ENCODE results near the gene PDP2.
"Not testable (repeated sequence)": the region's sequence is repeated elsewhere in the genome, so short reads cannot be mapped to it uniquely, and the experiment has no call there.

Gene PDP2

DNA sequence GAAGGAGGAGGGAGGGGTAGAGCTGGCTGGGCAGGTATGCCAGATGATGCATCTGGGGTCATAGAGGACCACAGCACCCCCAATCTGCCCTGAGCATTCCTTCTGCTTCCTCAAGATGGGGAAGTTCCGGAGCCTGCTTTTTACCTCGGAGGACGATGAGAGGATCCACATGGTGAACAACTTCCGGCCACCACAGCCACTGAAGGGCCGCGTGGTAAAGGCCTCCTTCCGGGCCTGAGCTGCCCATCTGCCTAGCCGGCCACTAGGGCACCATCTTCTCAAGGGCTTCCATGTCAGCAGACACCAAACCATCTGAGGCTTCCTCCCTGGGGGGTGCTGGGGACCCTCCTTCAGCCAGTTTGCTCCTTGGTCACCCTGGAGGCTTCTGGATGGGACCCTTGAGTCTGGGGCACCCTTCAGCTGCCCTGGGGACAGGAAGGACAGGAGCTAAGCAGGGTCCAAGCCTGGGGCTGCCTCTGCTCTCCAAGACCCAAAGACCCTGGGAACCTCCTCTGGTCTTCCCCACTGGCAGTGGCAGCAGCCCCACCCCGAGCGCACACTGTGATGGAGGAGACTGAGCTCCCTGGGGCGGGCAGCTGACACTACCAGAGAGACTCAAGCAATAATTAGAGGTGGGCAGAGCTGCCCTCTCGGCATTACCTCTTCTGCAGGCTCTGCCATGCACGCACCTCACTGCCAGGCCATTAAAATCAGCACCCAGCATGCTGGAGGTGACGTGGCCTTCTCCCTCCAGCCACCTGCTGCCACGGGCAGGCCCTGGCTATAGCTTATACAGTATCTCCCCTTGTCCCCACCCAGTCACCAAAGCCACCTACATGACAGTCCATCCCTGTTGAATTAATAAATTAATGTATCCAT lies 26.8 kb upstream of the PDP2 start:
- no peak for DNase-seq (ENCODE audit: low read depth, low spot score)

- DNase-seq (ENCODE audit: low read depth, low spot score), result no peak
Observed at GRCh38 chr16:66856184-66856730, 24.1 kb upstream of the PDP2 start.

- no peak for DNase-seq (ENCODE audit: low read depth, low spot score)
Observed at GRCh38 chr16:66856801-66857200, 23.5 kb upstream of the PDP2 start.

- no peak for DNase-seq (ENCODE audit: low read depth, low spot score)
Observed at GRCh38 chr16:66857437-66857836, 22.9 kb upstream of the PDP2 start.

- DNase-seq (ENCODE audit: low read depth, low spot score), result no peak
Observed at GRCh38 chr16:66858740-66859396, 21.4 kb upstream of the PDP2 start.

DNA sequence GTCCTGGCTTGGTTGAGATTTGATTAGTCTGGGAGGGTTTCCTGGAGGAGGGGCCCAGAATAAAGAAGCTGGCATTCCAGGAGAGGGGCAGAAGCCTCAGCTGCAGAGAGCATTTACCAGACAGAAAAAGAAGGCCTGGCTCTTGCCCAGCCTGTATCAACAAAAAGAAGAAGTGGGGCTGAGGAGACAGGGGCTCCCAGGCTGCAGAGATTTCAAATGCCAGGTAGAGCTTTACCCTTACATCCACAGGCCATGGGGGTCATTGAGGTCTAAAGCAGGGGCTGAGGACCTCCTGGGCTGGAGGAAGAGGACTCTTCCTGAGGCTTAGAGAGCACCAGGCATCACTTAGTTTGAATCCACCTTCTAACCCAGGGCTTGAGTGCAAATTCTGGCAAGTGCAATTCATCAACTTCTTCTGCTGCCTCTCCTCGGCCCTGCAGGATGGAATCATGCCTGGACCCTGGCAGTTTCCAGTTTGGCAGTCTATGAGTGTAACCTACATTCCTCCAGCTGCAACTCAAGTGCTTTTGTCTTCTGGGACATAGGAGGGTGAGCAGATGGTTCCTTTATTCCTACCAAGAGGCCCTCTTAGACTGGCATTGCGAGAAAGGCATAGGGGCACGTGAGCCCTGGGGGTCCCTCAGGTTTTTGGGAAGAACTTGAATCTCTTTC lies 20.8 kb upstream of the PDP2 start:
- DNase-seq (ENCODE audit: low read depth, low spot score), result no peak

DNA sequence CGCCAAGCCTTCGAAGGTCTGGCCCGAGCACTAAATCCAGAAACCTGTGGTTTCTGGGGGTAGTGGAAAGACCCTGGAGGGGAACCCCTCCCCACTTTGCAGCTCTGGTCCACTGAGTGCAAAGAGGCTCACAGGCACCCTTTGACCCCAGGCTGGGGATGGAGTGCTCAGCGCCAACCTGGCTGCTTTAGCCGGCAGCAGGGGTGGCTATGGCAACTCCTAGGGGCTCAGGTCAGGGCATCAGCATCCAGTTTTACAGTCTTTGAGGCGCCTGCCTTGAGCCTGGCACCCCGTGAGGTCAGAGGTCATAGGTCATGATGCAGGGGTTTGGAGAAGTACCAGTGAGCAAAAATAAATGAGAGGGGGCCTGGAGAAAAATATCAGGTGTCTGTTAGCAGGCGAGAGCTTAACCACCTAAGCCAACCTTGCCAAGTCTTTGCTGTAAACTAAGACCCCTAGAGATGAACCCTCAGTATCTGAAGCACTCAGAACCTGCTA lies 18.2 kb upstream of the PDP2 start:
- no peak for DNase-seq (ENCODE audit: low read depth, low spot score)

DNA sequence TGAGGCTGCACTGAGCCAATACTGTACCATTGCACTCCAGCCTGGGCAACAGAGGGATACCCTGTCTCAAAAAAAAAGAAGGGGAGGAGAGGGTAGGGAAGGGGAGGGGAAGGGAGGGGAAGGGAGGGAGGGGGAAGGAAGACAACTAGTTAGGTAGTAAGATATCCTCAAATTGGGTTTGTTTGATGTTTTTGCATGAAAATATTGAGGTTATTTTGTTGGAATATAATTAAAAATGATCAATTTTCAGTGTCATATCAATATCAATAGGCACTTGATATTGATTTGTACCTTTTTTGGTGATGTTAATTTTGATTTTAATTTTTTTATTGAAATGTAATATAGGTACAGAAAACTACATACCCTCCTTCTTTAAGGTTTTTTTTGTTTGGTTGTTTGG lies 16.6 kb upstream of the PDP2 start:
- DNase-seq (ENCODE audit: low read depth, low spot score), result no peak

GRCh38 chr16:66869424-66869823 lies 10.9 kb upstream of the PDP2 start:
- no peak for DNase-seq (ENCODE audit: low read depth, low spot score)

DNA sequence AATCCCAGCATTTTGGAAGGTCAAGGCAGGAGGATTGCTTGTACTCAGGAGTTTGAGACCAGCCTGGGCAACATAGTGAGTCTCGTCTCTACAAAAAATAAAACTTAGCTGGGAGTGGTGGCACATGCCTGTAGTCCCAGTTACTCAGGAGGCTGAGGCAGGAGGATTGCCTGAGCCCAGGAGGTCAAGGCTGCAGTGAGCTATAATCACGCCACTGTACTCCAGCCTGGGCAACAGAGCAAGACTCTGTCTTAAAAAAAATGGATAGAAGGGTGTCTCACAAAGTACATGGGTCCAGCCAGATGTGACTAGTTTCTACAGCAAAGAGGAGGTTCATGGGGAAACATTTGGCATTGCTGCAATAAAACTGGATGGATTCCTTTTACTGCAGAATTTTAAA lies 9.0 kb upstream of the PDP2 start:
- DNase-seq (ENCODE audit: low read depth, low spot score), result not testable (repeated sequence)

DNA sequence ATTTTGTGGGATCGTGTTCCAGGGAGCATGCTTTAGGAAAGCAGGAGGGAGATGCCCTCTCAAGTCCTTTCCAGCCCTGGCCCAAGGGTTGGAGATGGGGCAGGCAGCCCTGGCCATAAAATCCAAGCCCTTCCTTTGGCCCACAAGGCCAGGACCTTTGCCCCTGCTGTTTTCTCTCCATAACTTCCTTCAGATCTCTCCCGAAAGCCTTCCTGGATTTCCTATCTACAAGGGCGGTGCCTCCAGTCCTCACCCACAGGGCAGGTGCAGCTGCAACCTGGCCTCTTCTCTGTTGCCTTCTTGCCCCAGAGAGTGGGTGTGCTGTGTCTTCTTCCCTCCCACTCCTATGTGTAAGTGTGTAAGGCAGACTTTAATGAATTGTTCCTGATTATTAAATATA lies 8.5 kb upstream of the PDP2 start:
- no peak for DNase-seq (ENCODE audit: low read depth, low spot score)

DNA sequence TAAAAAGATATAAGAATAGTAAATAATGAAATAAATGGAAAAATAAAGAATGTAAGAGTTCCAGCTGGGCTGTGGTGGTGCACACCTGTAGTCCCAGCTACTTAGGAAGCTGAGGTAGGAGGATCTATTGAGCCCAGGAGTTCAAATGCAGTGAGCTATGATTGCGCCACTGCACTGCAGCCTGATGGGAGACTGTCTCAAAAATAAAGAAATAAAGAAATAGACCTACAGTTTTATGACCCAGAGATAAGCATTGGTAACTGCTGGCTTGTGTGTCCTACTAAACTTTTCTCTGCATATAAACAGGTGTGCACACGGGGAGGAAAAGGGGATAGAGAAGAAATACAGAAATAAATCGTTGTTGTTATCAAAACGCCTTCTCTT lies 7.8 kb upstream of the PDP2 start:
- DNase-seq (ENCODE audit: low read depth, low spot score), result no peak

- peak; percentile 79 for DNase-seq (ENCODE audit: low read depth, low spot score)
Observed at GRCh38 chr16:66872943-66873684, 7.2 kb upstream of the PDP2 start.

DNA sequence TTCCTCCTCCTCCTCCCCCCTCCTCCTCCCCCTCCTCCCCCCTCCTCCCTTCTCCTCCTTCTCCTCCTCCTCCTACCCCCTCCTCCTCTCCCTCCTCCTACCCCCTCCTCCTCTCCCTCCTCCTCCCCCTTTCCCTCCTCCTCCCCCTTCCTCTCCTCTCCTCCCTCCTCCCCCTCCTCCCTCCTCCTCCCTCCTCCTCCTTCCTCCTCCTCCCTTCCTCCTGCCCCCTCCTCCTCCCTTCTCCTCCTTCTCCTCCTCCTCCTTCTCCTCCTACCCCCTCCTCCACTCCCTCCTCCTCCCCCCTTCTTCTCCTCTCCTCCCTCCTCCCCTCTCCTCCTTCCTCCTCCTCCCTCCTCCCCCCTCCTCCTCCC lies 6.6 kb upstream of the PDP2 start:
- DNase-seq (ENCODE audit: low read depth, low spot score), result no peak

- no peak for DNase-seq (ENCODE audit: low read depth, low spot score)
Observed at GRCh38 chr16:66874079-66874775, 6.1 kb upstream of the PDP2 start.

DNA sequence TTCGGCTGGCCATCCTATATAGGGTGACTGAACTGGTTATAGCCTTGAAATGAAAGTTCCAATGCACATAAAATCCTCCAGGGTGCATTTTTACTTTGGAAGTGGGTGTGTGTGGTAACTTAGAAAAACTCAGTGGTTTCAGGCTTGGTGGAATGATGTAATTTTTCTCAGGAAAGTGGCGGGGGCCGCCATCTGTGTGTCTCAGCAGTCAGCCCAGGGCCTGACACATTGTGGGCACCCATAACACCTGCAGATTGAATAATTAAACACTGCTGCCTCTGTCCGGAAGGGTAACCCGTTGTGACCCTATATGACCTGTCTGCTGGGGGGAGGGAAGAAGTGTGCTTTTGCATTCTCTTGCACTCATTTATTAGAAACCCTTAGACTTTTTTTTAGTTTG lies 2.2 kb upstream of the PDP2 start:
- DNase-seq (ENCODE audit: low read depth, low spot score), result no peak

GRCh38 chr16:66881014-66881417 lies 701 bp downstream of the PDP2 start:
- DNase-seq (ENCODE audit: low read depth, low spot score), result no peak

DNA sequence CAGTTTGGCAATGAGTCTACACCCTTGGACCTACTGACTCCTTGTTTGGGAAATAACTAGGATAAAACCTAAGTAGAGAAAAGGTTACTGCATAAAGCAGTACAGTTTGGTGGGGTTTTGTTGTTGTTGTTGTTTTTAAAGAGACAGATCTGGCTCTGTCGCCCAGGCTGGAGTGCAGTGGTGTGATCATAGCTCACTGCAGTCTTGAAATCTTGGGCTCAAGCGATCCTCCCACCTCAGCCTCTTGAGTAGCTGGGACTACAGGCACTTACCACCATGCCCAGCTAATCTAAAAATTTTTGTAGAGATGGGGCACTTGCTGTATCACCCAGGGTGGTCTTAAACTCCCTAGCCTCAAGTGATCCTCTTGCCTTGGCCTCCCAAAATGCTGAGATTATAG lies 1.2 kb downstream of the PDP2 start:
- DNase-seq (ENCODE audit: low read depth, low spot score), result no peak

- DNase-seq (ENCODE audit: low read depth, low spot score), result no peak
Observed at GRCh38 chr16:66881964-66882508, 1.7 kb downstream of the PDP2 start.

DNA sequence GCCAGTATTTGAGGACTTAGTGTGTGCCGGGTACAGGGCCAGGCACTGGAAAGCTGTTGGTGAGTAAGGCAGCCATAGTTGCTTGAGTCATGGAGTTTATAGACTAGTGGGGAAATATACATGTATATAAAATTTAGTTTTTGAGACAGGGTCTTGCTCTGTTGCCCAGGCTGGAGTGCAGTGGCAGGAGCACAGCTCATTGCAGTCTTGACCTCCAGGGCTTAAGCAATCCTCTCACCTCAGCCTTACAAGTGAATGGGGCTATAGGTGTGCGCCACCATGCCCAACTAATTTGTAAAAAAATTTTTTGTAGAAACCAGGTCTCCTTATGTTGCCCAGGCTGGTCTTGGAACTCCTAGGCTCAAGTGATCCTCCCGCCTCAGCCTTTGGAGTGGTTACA lies 2.4 kb downstream of the PDP2 start:
- no peak for DNase-seq (ENCODE audit: low read depth, low spot score)

DNA sequence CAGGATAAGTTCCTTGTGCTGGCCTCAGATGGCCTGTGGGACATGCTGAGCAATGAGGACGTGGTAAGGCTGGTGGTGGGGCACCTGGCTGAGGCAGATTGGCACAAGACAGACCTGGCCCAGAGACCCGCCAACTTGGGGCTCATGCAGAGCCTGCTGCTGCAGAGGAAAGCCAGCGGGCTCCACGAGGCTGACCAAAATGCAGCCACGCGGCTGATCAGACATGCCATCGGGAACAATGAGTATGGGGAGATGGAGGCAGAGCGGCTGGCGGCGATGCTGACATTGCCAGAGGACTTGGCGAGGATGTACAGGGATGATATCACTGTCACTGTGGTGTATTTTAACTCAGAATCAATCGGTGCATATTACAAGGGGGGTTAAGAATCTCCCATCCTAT lies 5.2 kb downstream of the PDP2 start:
- no peak for DNase-seq (ENCODE audit: low read depth, low spot score)
